GM06990 (cell line): ENCODE data around the gene PYGB.

Source experiments
- DNase-seq: peaks from one replicate; pipeline ENCODE4 v3.0.0-alpha.2; 2011; ENCODE audit not compliant: insufficient read length; ENCODE audit errors: extremely low read depth
- H3K27me3 ChIP-seq: replicated peaks from 2 replicates; pipeline ENCODE4 v1.6.0; 2011; ENCODE audit warnings: low read length; ENCODE audit not compliant: control insufficient read depth, insufficient read depth
- H3K36me3 ChIP-seq: 2 replicates; pipeline ENCODE4 v1.5.1; 2011; ENCODE audit warnings: low read length; ENCODE audit not compliant: control insufficient read depth, insufficient read depth
- H3K4me3 ChIP-seq: replicated peaks from 2 replicates; pipeline ENCODE4 v1.5.1; 2011; ENCODE audit warnings: low read depth, mild to moderate bottlenecking, control low read depth, low read length
- TF ChIP-seq, protein P1 (sequence below): IDR thresholded peaks from 2 replicates; pipeline ENCODE4 v1.5.1; 2011; ENCODE audit warnings: low read length, control low read depth, mild to moderate bottlenecking, inconsistent platforms; ENCODE audit not compliant: insufficient read depth, poor library complexity, severe bottlenecking

The PYGB gene

DNA sequence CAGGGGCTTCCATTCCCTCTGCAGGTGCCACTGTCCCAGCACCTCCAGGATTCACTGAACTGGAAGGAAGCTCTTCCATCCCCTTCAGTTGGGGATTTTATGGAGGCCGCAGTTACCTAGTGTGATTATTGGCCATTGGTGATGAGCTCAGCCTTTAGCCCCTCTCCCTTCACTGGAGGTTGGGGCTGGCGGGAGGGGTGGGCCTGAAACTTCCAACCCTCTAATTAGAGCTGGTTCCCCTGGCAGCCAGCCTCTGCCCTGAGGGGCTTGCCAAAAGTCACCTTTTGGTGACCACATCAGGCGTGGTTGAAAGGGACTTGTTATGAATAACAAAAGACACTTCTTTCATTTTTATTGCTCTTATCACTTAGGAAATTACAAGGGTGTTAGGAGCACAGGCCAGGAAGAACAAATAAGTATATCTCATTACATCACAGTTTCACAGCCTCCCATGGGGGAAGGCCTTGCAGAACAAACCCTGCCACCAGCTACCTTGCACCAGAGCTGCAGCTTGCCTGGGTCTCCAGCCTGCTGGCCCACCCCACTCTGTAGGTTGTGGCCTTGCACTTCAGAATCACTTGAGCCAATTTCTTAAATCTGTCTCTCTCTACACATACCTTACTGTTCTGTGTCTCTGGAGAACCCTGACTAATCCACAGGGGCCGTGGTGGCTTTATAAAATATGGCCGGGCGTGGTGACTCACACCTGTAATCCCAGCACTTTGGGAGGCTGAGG is 5.0 kb downstream of the PYGB start:
- H3K36me3 ChIP-seq = peaks cover 7% of the 10 kb centered on the region
- DNase-seq = no peak
- TF ChIP-seq, protein P1, sequence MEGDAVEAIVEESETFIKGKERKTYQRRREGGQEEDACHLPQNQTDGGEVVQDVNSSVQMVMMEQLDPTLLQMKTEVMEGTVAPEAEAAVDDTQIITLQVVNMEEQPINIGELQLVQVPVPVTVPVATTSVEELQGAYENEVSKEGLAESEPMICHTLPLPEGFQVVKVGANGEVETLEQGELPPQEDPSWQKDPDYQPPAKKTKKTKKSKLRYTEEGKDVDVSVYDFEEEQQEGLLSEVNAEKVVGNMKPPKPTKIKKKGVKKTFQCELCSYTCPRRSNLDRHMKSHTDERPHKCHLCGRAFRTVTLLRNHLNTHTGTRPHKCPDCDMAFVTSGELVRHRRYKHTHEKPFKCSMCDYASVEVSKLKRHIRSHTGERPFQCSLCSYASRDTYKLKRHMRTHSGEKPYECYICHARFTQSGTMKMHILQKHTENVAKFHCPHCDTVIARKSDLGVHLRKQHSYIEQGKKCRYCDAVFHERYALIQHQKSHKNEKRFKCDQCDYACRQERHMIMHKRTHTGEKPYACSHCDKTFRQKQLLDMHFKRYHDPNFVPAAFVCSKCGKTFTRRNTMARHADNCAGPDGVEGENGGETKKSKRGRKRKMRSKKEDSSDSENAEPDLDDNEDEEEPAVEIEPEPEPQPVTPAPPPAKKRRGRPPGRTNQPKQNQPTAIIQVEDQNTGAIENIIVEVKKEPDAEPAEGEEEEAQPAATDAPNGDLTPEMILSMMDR = no peak
- H3K27me3 ChIP-seq = no peaks in the 10 kb centered on the region
- no peak overlapping the region for H3K4me3 ChIP-seq

DNA sequence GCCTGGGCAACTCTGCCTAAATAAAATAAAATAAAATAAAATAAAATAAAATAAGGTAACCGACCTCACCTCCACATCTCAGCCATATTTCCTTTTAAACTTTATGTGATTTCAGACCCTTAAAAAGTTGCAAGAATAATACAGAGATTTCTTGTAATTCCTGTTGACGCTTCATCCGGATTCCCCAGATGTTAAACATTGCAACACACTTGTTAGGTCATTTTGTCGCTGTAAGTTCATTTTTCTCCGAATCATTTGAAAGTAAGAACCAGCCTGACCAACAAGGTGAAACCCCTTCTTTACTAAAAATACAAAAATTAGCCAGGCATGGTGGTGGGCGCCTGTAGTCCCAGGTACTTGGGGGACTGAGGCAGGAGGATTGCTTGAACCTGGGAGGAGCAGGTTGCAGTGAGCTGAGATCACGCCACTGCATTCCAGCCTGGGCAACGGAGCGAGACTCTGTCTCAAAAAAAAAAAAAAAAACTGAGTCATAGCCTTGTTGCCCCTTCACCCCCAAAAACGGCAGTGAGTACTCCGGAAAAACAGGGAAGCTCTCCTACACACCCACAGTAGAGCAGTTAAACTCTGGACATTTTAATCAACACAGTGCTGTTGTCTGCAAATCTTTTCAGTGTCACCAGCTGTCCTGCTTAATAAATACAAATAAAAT is 5.9 kb downstream of the PYGB start:
- Histone ChIP-seq H3K27me3 (no peaks in the 10 kb centered on the region), H3K36me3 (peaks cover 8% of the 10 kb centered on the region), H3K4me3 (no peak overlapping the region)
- TF ChIP-seq, protein P1 = no peak
- no peak for DNase-seq

DNA sequence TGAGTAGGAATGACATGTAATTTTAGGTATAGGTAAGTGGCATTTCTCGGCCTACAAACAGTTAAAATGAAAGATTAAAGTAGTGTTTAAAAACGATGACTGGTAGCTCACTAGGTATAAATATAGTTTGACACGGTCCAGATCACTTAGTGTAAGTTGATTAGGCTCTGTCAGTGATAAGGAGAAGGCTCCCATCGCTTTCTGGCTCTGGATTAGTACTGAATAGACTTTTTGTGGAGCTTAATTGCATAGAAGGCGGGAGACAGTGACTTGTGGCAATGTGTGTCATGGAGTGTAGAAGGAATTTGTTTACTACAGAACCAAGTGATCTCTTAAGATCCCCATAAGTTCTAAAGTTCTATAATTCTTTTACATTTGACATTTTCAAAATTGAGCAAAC is 6.7 kb downstream of the PYGB start:
- DNase-seq = no peak
- H3K36me3 ChIP-seq = peaks cover 9% of the 10 kb centered on the region
- TF ChIP-seq, protein P1 = no peak
- no peak overlapping the region for H3K4me3 ChIP-seq
- no peaks in the 10 kb centered on the region for H3K27me3 ChIP-seq

DNA sequence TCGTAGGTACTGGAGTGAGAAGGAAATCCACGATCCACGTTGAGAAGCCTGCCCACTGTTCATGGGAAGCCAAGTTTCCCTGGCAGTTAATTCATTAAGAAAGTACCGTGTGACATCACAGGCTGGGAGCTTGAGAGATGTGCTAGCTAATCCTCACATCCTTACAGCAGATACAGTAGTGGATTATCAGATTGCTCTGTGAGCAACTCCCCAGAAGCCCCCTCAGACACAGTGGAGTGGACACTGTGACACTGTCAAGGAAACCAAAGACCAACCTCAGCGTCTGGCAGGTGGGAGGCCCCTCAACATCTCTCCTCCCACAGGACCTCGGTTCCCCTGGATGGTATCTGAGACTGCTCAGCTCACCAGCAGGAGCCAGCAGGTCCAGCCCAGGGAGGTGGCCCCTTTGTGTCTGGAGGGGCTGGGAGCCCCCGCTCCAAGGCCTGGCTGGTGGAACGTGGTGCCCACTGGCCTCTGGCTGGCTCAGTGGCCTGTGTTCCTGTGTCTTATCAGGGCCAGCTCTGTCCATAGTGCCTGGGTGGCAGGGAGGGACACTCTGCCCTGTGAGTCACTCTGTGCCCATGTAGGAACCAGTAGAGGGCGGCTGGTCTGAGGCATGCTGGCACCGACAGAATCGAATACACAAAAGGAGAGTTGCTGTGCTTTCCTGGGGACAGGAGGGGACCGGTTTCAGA is 7.2 kb downstream of the PYGB start:
- H3K27me3 ChIP-seq = no peaks in the 10 kb centered on the region
- peaks cover 11% of the 10 kb centered on the region for H3K36me3 ChIP-seq
- no peak for DNase-seq
- TF ChIP-seq, protein P1 = no peak
- no peak overlapping the region for H3K4me3 ChIP-seq

DNA sequence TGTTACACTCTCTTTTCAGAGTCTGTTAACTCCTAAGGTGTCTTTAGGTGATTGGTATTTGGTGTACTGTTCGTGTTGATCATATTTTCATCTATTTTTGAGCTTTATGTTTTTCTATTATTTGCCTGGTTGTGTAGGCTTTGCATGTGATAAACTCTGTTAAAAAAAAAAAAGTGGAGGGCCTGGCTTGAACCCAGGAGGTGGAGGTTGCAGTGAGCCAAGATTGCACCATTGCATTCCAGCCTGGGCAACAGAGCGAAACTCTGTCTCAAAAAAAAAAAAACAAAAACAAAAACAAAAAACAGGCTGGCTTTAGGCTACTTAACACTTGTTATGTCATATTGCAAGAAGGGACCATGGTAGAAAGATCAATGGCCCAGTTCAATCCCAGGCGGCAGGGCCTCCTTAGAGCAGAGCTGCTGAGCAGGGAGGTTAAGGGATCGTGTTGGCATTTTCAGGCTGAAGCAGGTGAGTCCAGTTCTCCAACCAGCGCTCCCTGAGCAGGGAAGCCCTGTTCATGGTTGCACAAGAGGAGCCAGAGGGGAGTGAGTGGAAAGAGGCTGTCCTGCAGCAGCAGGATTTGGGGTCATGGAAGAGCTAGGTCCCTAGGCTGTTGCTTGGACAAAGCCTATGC is 8.5 kb downstream of the PYGB start:
- H3K36me3 ChIP-seq = peaks cover 11% of the 10 kb centered on the region

More for the DNA sequence above, 8.5 kb downstream of the PYGB start:
- DNase-seq = no peak
- H3K4me3 ChIP-seq = no peak overlapping the region
- TF ChIP-seq, protein P1 = no peak
- H3K27me3 ChIP-seq = no peaks in the 10 kb centered on the region
